Prostate gland (tissue), 2 donors: ENCODE results near the gene FGFRL1. TPM values are rescaled to one million over a fixed set of nuclear protein-coding genes. Genes with fewer than 3 reads are reported as not detected.

Experiments
- DNase-seq: peaks from one replicate; pipeline ENCODE4 v3.0.0-alpha.2; 2019; ENCODE audit warnings: low spot score
- H3K27ac ChIP-seq, 2 donors: fragments of 200-600 bp; sonication (generic); 2 replicates each; pipeline ENCODE4 v1.5.1; 2017 to 2019
- H3K27me3 ChIP-seq: fragments of 200-600 bp; sonication (generic); replicated peaks from 2 replicates; pipeline ENCODE4 v1.5.1; 2019; ENCODE audit not compliant: insufficient read depth
- H3K36me3 ChIP-seq, 2 donors: fragments of 200-600 bp; sonication (generic); 1 replicate in 1 of 2; 2 replicates in 1 of 2; pipeline versions ENCODE4 v1.5.1 to v1.8.1; 2017 to 2019
- H3K4me1 ChIP-seq: fragments of 200-600 bp; sonication (generic); replicated peaks from 2 replicates; pipeline ENCODE4 v1.5.1; 2019
- H3K4me3 ChIP-seq, 2 donors: fragments of 200-600 bp; sonication (generic); 2 replicates each; pipeline ENCODE4 v1.5.1; 2017 to 2019
- H3K9me3 ChIP-seq: fragments of 200-600 bp; sonication (generic); 2 replicates; pipeline ENCODE4 v1.5.1; 2017
- POLR2A ChIP-seq: fragments of 450-650 bp; IDR thresholded peaks from one replicate; pipeline ENCODE4 v1.6.1; 2016; ENCODE audit warnings: antibody characterized with exemption, mild to moderate bottlenecking
- POLR2AphosphoS5 ChIP-seq: sonication (generic); formaldehyde crosslinking; IDR thresholded peaks from one replicate; pipeline ENCODE4 v1.6.1; 2017; ENCODE audit warnings: antibody characterized with exemption
- WGBS: methylation state at CpG from one replicate; pipeline ENCODE4 v1.1.5; 2018; 5-methylcytosine and 5-hydroxymethylcytosine counted together
- intact Hi-C: fragments of 100-400 bp; cut with DNase I; formaldehyde crosslinking; loops from one replicate; pipeline ENCODE4 v1.14.2; 2022
- total RNA-seq, 2 donors: library from RNA; depleted of rRNA; stranded (reverse); fragments of >200 nt; gene quantifications; one replicate each; pipeline ENCODE4 v1.1.0, GENCODE V29; 2016
- TF ChIP-seq, protein P1 (sequence below), 4 experiments: fragments of 200-600 bp in 2 of 4; fragments of 450-650 bp in 2 of 4; sonication (generic) in 2 of 4; IDR thresholded peaks; 1 replicate in 3 of 4; 2 replicates in 1 of 4; pipeline ENCODE4 v1.5.1; 2016 to 2019; ENCODE audit warnings: antibody characterized with exemption in 4 of 4, mild to moderate bottlenecking in 2 of 4, moderate library complexity in 2 of 4

FGFRL1 gene
- total RNA-seq, 2 donors from 2014 or later, result 26.6 to 29.4 TPM

GRCh38 chr4:1019729-1020470 lies 8.5 kb downstream of the FGFRL1 start:
- H3K9me3 ChIP-seq, result no peaks in the 10 kb centered on the region
- DNase-seq, result no peak
- no peak for TF ChIP-seq POLR2AphosphoS5
- no peak for TF ChIP-seq POLR2A
- TF ChIP-seq, protein P1, sequence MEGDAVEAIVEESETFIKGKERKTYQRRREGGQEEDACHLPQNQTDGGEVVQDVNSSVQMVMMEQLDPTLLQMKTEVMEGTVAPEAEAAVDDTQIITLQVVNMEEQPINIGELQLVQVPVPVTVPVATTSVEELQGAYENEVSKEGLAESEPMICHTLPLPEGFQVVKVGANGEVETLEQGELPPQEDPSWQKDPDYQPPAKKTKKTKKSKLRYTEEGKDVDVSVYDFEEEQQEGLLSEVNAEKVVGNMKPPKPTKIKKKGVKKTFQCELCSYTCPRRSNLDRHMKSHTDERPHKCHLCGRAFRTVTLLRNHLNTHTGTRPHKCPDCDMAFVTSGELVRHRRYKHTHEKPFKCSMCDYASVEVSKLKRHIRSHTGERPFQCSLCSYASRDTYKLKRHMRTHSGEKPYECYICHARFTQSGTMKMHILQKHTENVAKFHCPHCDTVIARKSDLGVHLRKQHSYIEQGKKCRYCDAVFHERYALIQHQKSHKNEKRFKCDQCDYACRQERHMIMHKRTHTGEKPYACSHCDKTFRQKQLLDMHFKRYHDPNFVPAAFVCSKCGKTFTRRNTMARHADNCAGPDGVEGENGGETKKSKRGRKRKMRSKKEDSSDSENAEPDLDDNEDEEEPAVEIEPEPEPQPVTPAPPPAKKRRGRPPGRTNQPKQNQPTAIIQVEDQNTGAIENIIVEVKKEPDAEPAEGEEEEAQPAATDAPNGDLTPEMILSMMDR (IDR thresholded peaks at IDR 0.05), result no peak
- H3K4me1 ChIP-seq, result no peaks in the 10 kb centered on the region
- no peaks in the 10 kb centered on the region for H3K27me3 ChIP-seq
- no peaks in the 10 kb centered on the region for H3K36me3 ChIP-seq
- whole genome bisulfite sequencing, result 79% methylated on average over 20 of the region's 23 CpGs
- no peak overlapping the region for H3K4me3 ChIP-seq
- no peak overlapping the region for H3K27ac ChIP-seq
- intact Hi-C loops, result no loop called here

DNA sequence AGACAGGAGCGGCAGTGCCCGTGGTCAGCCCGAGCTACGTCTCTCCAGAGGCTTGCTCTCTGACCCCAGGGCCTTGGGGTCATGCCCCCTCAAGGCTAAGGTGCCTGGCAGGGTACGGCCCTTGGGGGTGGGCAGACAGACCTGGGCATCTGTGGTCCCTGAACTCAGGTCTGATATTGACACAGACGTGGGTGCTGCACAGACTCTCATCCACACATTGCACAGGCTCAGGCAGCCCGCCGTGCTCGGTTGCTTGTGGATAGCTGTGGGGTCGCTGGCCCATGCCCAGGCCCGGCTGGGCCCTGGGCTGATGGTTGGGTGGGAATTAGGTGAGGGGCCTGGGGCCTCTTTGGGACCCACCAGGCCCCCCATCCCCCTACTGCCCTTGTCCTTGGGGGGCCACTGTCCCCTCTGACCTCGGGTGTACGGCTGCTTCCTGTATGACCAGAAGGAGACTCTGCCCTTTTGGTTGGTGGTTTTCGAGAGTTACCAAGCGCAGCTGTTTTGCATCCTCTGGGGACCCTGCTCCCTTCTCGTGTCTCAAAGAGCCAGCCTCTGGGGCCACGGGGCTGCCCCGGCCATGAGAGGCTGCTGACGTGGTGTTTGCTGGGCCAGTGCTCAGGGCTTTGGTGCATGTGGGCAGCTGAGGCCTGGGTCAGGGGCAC lies 10.1 kb downstream of the FGFRL1 start:
- no peaks in the 10 kb centered on the region for H3K9me3 ChIP-seq
- no peak overlapping the region for H3K27ac ChIP-seq
- H3K4me3 ChIP-seq, result no peak overlapping the region
- 87% methylated on average over 11 of the region's 19 CpGs for WGBS
- intact Hi-C loops, result no loop called here
- no peaks in the 10 kb centered on the region for H3K4me1 ChIP-seq
- no peak for DNase-seq
- H3K27me3 ChIP-seq, result no peaks in the 10 kb centered on the region
- TF ChIP-seq POLR2A (no peak), POLR2AphosphoS5 (no peak)
- TF ChIP-seq, protein P1 (IDR thresholded peaks at IDR 0.05), result no peak
- H3K36me3 ChIP-seq, result no peaks in the 10 kb centered on the region

DNA sequence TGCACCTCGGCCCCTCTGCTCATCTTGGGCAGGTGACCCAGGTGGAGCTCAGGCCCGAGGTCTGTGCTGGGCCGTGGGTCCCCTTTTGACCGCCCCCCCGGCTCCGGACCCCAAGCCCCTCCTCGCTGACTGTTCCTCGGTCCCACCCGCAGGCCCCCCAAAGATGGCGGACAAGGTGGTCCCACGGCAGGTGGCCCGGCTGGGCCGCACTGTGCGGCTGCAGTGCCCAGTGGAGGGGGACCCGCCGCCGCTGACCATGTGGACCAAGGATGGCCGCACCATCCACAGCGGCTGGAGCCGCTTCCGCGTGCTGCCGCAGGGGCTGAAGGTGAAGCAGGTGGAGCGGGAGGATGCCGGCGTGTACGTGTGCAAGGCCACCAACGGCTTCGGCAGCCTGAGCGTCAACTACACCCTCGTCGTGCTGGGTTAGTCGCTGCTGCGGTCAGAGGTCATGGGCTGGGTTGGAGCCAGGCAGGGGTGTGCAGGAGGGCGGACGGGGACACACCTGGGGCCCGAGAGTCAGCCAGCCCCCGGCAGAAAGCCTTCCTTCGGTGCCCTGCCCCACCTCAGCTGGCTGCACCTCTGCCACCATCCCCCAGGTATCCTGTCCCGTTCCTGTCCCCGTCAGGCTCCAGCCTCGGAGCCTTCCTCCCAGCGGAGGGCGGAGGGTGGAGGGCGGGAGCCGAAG lies 10.8 kb downstream of the FGFRL1 start:
- Histone ChIP-seq H3K36me3 (no peaks in the 10 kb centered on the region), H3K27ac (no peak overlapping the region), H3K4me1 (no peaks in the 10 kb centered on the region), H3K27me3 (no peaks in the 10 kb centered on the region), H3K9me3 (no peaks in the 10 kb centered on the region), H3K4me3 (no peak overlapping the region)
- TF ChIP-seq POLR2AphosphoS5, result no peak
- no peak for TF ChIP-seq POLR2A
- TF ChIP-seq, protein P1 (IDR thresholded peaks at IDR 0.05), result no peak
- intact Hi-C loops, result no loop called here
- 89% methylated on average over 38 of the region's 46 CpGs for WGBS
- no peak for DNase-seq

DNA sequence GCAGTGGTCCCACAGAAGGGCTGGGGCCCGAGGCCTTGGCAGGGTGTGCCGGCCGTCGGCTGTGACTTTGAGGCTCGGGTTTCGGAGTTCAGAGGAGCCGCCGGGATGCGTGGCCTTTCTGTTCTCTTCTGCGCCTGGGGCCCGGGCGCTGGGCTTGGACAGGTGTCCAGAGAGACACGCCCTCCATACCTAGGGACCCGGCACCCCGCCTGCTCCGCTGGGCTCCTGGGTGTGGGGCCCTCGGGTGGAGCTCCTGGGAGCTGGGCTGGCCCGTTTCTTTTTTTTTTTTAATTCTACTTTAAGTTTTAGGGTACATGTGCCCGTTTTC lies 11.3 kb downstream of the FGFRL1 start:
- intact Hi-C loops, result no loop called here
- no peak for DNase-seq
- no peak for TF ChIP-seq POLR2A
- 71% methylated on average over 19 of the region's 19 CpGs for WGBS
- Histone ChIP-seq H3K4me3 (no peak overlapping the region), H3K4me1 (no peaks in the 10 kb centered on the region), H3K27me3 (no peaks in the 10 kb centered on the region), H3K27ac (no peak overlapping the region), H3K36me3 (no peaks in the 10 kb centered on the region), H3K9me3 (no peaks in the 10 kb centered on the region)

DNA sequence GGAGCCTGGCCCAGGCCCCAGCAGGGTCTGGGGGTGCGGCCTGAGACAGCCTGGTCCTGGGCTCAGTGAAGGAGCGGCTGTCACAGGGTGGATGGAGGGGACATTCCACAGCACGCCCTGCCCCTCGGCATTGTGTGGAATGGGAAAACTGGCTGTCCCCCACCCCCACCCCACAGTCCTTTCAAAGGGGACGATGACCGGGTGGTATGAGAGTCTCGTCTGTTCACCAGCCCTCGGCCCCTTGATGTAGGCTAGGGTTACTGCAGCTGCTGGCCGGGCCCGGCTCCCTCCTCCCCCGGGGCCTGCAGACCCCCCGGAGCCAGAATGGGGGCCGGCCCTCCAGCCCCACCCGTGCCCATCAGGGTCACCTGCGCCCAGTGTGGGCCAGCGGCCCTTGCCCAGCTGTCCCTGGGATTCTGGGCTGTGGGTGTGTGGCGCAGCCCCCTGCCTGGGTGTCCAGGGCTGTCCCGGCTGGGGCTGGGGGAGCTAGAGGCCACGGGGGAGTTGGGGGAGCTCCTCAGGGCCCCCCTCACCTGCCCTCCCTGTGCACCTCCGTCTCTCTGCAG lies 11.7 kb downstream of the FGFRL1 start:
- intact Hi-C loops, result no loop called here
- Histone ChIP-seq H3K36me3 (no peaks in the 10 kb centered on the region), H3K27ac (no peak overlapping the region), H3K4me1 (no peaks in the 10 kb centered on the region), H3K27me3 (no peaks in the 10 kb centered on the region), H3K4me3 (no peak overlapping the region), H3K9me3 (no peaks in the 10 kb centered on the region)
- DNase-seq, result no peak
- WGBS, result 97% methylated on average over 15 of the region's 20 CpGs
- no peak for TF ChIP-seq POLR2AphosphoS5
- no peak for TF ChIP-seq POLR2A
- TF ChIP-seq, protein P1 (IDR thresholded peaks at IDR 0.05), result no peak
